K562 (cell line): ENCODE results near the gene VDAC1. TPM values are rescaled to one million over a fixed set of nuclear protein-coding genes. Genes with fewer than 3 reads are reported as not detected.

ENCODE experiments used
- HDAC6 ChIP-seq: IDR thresholded peaks from 2 replicates; pipeline ENCODE4 v1.6.1; 2012; ENCODE audit warnings: low read depth, mild to moderate bottlenecking, control low read depth, inconsistent platforms, low read length, moderate library complexity
- ILF3 ChIP-seq: fragments of 450-650 bp; IDR thresholded peaks from 2 replicates; pipeline ENCODE4 v1.6.1; 2018; ENCODE audit warnings: antibody characterized with exemption, mild to moderate bottlenecking, moderate library complexity, borderline replicate concordance
- MXI1 ChIP-seq: IDR thresholded peaks from 2 replicates; pipeline ENCODE4 v1.6.1; 2011; ENCODE audit warnings: low read depth, mild to moderate bottlenecking, improper control_type of control experiment, low read length
- NFIX ChIP-seq: fragments of 250-450 bp; sonication (Bioruptor Pico); IDR thresholded peaks from 2 replicates; pipeline ENCODE4 v1.4.0; 2020; ENCODE audit warnings: low read depth, mild to moderate bottlenecking, moderate library complexity
- TBP ChIP-seq: optimal IDR thresholded peaks from 2 replicates; pipeline ENCODE3; 2011; ENCODE audit warnings: low read depth, low read length, improper control_type of control experiment
- TEAD2 ChIP-seq: fragments of 450-650 bp; IDR thresholded peaks from 2 replicates; pipeline ENCODE4 v1.6.1; 2016; ENCODE audit warnings: missing genetic modification characterization, control low read depth, missing compliant biosample characterization
- TSC22D4 ChIP-seq: fragments of 450-650 bp; IDR thresholded peaks from 2 replicates; pipeline ENCODE4 v1.6.1; 2016; ENCODE audit warnings: missing genetic modification characterization, missing biosample characterization, control low read depth
- ZBTB1 ChIP-seq: sonication (generic); formaldehyde crosslinking; IDR thresholded peaks from 2 replicates; pipeline ENCODE4 v1.8.1; 2023; ENCODE audit warnings: missing genetic modification reagents, low read depth, mild to moderate bottlenecking, borderline replicate concordance
- ZNF174 ChIP-seq: fragments of 250-450 bp; sonication (Bioruptor Pico); IDR thresholded peaks from 2 replicates; pipeline ENCODE4 v1.4.0; 2020; ENCODE audit warnings: mild to moderate bottlenecking
- ZNF695 ChIP-seq: fragments of 450-650 bp; formaldehyde crosslinking; IDR thresholded peaks from 2 replicates; pipeline ENCODE4 v1.4.0; 2020; ENCODE audit warnings: mild to moderate bottlenecking, moderate library complexity
- polyA plus RNA-seq, 8 experiments: library from polyadenylated mRNA; depleted of rRNA in 4 of 8; stranded (reverse) in 5 of 8; unstranded in 3 of 8; fragments of >200 nt; fragmentation: Nextera tagmentation in 2 of 8; fragmentation: Illumina TruSeq in 1 of 8; extraction: Ambion mirVana in 2 of 8; extraction: Trizol in 1 of 8; gene quantifications; 2 replicates each; pipeline versions ENCODE4 v1.2.1 to v1.2.3, GENCODE V29; 2011 to 2014; ENCODE audit warnings: inconsistent platforms in 1 of 8, missing spikeins in 1 of 8
- total RNA-seq, 7 experiments: library from RNA; depleted of rRNA in 6 of 7; stranded (reverse); fragments of >200 nt in 6 of 7; fragmentation: Illumina TruSeq in 2 of 7; extraction: Trizol in 2 of 7; gene quantifications; 2 replicates each; pipeline versions ENCODE4 v1.2.1 to v1.2.3, GENCODE V29; 2011 to 2021; ENCODE audit warnings: low replicate concordance in 1 of 7
- TF ChIP-seq, protein P1 (sequence below): sonication (generic); formaldehyde crosslinking; IDR thresholded peaks from 2 replicates; pipeline ENCODE4 v1.8.0; 2022; ENCODE audit warnings: mild to moderate bottlenecking, missing genetic modification reagents
- TF ChIP-seq, protein P2 (sequence below): fragments of 450-650 bp; IDR thresholded peaks from 2 replicates; pipeline ENCODE4 v1.6.1; 2016; ENCODE audit warnings: low read depth
- TF ChIP-seq, protein P3 (sequence below): sonication (generic); formaldehyde crosslinking; IDR thresholded peaks from 2 replicates; pipeline ENCODE4 v1.8.1; 2023; ENCODE audit warnings: mild to moderate bottlenecking, missing genetic modification reagents
- TF ChIP-seq, protein P4 (sequence below): fragments of 250-450 bp; sonication (Bioruptor Pico); IDR thresholded peaks from 2 replicates; pipeline ENCODE4 v1.5.0; 2021; ENCODE audit warnings: mild to moderate bottlenecking, moderate library complexity

The VDAC1 gene
- total and polyA plus RNA-seq, 9 of the 15 experiments (the other 6 are each of a cell fraction or from before 2014, with no cell fraction given) = 168 to 366 (median 293) TPM

DNA sequence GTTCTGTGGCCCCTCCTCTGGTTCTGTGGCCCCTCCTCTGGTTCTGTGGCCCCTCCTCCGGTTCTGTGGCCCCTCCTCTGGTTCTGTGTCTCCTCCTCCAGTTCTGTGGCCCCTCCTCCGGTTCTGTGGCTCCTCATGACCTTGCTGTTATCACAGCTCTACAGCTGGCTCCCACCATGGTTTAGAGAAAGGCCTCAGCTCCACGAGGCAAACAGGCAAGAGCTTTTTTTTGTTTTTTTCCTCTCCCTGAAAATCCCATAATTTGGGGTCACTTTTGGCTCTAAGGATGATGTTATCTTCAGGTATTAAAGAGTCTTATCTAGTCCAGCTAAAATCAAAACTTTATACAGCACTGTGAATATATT is 68.1 kb downstream of the VDAC1 start (continued):
- TF ChIP-seq, protein P1, sequence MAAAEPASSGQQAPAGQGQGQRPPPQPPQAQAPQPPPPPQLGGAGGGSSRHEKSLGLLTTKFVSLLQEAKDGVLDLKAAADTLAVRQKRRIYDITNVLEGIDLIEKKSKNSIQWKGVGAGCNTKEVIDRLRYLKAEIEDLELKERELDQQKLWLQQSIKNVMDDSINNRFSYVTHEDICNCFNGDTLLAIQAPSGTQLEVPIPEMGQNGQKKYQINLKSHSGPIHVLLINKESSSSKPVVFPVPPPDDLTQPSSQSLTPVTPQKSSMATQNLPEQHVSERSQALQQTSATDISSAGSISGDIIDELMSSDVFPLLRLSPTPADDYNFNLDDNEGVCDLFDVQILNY (CRISPR knock-in tag) = no peak
- TF ChIP-seq, protein P2, sequence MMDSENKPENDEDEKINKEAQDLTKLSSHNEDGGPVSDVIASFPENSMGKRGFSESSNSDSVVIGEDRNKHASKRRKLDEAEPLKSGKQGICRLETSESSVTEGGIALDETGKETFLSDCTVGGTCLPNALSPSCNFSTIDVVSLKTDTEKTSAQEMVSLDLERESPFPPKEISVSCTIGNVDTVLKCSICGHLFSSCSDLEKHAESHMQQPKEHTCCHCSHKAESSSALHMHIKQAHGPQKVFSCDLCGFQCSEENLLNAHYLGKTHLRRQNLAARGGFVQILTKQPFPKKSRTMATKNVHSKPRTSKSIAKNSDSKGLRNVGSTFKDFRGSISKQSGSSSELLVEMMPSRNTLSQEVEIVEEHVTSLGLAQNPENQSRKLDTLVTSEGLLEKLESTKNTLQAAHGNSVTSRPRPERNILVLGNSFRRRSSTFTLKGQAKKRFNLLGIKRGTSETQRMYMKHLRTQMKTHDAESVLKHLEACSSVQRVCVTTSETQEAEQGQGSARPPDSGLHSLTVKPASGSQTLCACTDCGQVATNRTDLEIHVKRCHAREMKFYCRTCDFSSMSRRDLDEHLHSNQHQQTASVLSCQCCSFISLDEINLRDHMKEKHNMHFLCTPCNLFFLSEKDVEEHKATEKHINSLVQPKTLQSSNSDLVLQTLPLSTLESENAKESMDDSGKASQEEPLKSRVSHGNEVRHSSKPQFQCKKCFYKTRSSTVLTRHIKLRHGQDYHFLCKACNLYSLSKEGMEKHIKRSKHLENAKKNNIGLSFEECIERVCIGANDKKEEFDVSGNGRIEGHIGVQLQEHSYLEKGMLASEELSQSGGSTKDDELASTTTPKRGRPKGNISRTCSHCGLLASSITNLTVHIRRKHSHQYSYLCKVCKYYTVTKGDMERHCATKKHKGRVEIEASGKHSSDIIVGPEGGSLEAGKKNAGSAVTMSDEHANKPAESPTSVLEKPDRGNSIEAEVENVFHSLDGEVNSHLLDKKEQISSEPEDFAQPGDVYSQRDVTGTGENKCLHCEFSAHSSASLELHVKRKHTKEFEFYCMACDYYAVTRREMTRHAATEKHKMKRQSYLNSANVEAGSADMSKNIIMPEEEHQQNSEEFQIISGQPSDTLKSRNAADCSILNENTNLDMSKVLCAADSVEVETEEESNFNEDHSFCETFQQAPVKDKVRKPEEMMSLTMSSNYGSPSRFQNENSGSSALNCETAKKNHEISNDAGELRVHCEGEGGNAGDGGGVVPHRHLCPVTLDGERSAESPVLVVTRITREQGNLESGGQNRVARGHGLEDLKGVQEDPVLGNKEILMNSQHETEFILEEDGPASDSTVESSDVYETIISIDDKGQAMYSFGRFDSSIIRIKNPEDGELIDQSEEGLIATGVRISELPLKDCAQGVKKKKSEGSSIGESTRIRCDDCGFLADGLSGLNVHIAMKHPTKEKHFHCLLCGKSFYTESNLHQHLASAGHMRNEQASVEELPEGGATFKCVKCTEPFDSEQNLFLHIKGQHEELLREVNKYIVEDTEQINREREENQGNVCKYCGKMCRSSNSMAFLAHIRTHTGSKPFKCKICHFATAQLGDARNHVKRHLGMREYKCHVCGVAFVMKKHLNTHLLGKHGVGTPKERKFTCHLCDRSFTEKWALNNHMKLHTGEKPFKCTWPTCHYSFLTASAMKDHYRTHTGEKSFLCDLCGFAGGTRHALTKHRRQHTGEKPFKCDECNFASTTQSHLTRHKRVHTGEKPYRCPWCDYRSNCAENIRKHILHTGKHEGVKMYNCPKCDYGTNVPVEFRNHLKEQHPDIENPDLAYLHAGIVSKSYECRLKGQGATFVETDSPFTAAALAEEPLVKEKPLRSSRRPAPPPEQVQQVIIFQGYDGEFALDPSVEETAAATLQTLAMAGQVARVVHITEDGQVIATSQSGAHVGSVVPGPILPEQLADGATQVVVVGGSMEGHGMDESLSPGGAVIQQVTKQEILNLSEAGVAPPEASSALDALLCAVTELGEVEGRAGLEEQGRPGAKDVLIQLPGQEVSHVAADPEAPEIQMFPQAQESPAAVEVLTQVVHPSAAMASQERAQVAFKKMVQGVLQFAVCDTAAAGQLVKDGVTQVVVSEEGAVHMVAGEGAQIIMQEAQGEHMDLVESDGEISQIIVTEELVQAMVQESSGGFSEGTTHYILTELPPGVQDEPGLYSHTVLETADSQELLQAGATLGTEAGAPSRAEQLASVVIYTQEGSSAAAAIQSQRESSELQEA = no peak
- no peak for TF ChIP-seq ZNF174 (CRISPR knock-in tag)
- TF ChIP-seq, protein P3, sequence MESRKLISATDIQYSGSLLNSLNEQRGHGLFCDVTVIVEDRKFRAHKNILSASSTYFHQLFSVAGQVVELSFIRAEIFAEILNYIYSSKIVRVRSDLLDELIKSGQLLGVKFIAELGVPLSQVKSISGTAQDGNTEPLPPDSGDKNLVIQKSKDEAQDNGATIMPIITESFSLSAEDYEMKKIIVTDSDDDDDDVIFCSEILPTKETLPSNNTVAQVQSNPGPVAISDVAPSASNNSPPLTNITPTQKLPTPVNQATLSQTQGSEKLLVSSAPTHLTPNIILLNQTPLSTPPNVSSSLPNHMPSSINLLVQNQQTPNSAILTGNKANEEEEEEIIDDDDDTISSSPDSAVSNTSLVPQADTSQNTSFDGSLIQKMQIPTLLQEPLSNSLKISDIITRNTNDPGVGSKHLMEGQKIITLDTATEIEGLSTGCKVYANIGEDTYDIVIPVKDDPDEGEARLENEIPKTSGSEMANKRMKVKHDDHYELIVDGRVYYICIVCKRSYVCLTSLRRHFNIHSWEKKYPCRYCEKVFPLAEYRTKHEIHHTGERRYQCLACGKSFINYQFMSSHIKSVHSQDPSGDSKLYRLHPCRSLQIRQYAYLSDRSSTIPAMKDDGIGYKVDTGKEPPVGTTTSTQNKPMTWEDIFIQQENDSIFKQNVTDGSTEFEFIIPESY (CRISPR knock-in tag) = no peak
- TF ChIP-seq NFIX (CRISPR knock-in tag) = no peak
- TF ChIP-seq TBP = no peak
- no peak for TF ChIP-seq ILF3
- TF ChIP-seq TEAD2 (tag) = no peak
- TF ChIP-seq ZNF695 (CRISPR knock-in tag) = no peak
- TF ChIP-seq ZBTB1 = no peak
- TF ChIP-seq, protein P4, sequence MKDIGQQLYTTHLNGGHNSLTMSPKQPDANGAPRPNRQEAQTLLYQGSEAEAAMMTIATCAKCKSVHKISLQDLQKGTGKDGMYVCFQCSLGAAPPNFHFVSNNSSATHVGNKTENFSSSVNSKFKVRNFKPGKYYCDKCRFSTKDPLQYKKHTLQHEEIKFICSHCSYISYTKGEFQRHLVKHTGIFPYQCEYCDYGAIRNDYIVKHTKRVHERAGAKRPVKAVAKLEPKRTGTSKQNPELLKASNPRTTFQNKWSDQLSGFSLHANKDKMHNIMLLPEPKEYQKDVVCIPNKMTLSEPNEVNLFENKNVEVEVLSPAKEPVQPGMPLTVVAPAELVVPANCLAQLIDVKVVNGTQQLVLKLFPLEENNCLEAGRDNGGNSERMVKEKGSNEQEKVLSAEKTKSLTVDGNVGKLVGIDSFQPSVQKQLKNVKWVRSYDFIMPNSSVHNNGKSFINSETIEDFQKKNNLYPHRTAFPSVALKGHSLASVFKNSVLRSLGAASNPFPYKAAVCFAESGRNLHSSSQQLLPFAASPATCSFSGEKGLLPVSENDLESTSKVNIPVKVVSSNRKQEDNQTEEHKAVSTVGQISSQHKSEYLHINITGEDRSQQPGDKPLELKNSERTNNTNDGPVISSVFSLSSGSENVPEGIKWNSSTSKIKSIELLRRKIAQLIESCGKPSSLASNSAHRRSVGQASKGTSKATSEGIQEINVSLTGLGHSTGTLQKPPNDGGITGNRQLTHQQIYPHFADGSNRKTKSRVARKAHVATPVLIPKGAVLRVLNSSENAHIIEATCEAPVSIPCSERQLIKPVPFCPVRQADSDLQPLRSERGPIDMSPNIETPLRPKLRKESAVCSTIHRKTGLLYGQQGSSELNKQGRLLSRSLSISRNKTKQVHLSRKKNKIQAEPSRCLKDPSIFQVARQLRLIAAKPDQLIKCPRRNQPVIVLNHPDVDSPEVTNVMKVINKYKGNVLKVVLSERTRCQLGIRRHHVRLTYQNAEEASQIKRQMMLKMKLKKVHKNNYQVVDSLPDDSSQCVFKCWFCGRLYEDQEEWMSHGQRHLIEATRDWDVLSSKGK (CRISPR knock-in tag) = no peak
- no peak for TF ChIP-seq MXI1
- TF ChIP-seq HDAC6 = no peak
- no peak for TF ChIP-seq TSC22D4
